ENCODE results near the gene RBBP7. TPM values are rescaled to one million over a fixed set of nuclear protein-coding genes. Genes with fewer than 3 reads are reported as not detected.
A peak's percentile ranks its signal among the peaks of the same experiment; 100 is the strongest.

RBBP7 gene
- total RNA-seq, 1 experiment from 2014 or later, result 197 TPM

DNA sequence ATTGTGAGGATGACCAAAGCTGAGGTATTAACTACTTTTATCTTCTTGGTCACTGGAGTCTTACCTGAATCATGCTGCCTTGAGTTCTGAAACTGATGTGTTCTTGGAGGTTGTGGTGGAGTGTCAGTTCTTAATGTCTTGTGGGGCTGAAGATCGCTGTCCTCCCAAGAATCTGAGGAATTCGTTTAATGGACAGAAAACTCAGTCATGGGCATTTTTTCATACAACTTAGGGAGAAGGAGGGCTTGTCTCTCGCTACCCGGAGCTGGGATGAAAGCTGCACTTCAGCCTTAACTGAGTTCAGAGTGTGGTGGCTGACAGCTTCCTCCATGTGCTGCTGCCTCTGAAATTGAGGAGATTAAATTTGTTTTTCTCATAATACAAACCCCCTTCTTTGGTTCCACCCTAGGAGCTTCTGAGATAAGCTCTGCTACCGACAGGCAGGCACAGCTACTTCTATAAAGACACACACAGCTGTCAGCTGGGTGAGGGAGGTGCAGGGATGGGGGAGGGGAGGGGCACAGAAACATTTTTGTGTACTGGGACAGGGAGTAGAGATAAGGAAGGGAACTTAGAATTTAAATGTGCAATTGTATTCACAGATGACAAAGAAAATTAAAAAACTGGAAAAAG, 30.8 kb downstream of the RBBP7 start:
- Histone ChIP-seq H3K27me3 (ENCODE audit: insufficient read depth, low read depth) (no peaks in the 10 kb centered on the region), H3K9me3 (ENCODE audit: insufficient read depth, low read depth) (no peaks in the 10 kb centered on the region), H3K27ac (peak overlapping the region; percentile 39; the same call in 1 of the 2 replicates), H3K79me2 (ENCODE audit: low read depth) (no peaks in the 10 kb centered on the region), H2AFZ (no peak overlapping the region), H3K4me2 (no peak overlapping the region), H3K9me2 (ENCODE audit: insufficient read depth) (no peaks in the 10 kb centered on the region), H3F3A (ENCODE audit: insufficient read depth, low read depth) (peaks cover 24% of the 10 kb centered on the region; the same call in 1 of the 2 replicates), H3K36me3 (ENCODE audit: low read depth) (peaks cover 3% of the 10 kb centered on the region; the same call in 1 of the 2 replicates), H3K4me1 (replicated peaks; ENCODE audit: insufficient read depth) (no peaks in the 10 kb centered on the region), H3K4me3 (no peak overlapping the region), H4K20me1 (ENCODE audit: insufficient read depth) (peaks cover 4% of the 10 kb centered on the region; the same call in 1 of the 2 replicates)
- no peak for DNase-seq
- BruUV-seq (replicated peaks), result no TSS peak
- intact Hi-C loops (cut with micrococcal nuclease; ENCODE audit: unreplicated experiment), result no loop called here
- ChIA-PET CTCF (no interaction called here), POLR2A (ENCODE audit: unreplicated experiment) (no interaction called here)
- TF ChIP-seq, protein P1, sequence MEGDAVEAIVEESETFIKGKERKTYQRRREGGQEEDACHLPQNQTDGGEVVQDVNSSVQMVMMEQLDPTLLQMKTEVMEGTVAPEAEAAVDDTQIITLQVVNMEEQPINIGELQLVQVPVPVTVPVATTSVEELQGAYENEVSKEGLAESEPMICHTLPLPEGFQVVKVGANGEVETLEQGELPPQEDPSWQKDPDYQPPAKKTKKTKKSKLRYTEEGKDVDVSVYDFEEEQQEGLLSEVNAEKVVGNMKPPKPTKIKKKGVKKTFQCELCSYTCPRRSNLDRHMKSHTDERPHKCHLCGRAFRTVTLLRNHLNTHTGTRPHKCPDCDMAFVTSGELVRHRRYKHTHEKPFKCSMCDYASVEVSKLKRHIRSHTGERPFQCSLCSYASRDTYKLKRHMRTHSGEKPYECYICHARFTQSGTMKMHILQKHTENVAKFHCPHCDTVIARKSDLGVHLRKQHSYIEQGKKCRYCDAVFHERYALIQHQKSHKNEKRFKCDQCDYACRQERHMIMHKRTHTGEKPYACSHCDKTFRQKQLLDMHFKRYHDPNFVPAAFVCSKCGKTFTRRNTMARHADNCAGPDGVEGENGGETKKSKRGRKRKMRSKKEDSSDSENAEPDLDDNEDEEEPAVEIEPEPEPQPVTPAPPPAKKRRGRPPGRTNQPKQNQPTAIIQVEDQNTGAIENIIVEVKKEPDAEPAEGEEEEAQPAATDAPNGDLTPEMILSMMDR (conservative IDR thresholded peaks at IDR 0.05), result no peak
- TF ChIP-seq EZH2 (IDR thresholded peaks at IDR 0.05; ENCODE audit: low read depth), result no peak

DNA sequence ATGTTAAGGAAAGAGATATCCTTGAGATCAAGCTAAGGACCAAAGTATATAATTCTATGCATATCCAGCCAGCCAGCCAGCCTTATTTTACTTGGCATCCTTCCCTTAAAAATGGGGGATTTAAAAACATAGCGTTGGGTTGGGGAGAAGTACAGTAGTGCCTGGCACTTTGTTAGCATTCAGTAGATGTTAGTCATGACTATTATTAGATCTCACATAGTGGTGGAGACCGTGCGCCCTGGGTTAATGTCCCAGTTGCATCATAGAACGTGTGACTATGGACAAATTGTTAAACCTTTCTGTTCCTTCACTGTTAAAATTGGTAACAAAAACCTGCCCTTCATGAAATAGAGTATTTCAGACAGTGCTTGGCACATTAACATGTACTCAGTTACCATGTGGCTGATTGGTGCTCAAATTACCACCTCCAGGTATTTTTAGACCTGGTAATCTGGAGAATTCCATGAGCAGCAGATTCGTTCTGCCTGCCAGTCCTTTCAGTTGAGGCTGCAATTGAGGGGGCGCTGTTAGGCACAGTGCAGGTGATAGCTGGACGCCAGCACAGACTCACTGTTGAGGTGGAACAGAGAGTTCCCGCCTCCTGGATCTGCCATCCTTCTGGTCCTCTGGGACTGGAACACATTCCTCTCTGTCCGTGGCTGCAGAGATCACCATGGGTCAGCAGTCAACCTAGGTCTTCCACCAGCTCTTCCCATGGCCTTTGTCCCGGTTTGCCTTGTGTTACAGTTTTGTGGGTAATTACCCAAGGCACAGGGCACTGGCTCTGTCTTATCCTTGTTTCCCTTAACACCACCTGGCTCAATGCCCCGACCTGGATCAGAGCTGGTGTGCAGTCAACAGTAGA, 31.7 kb downstream of the RBBP7 start:
- no peak overlapping the region for H2AFZ ChIP-seq
- no peak for DNase-seq
- H3K4me3 ChIP-seq, result no peak overlapping the region
- CTCF ChIA-PET, result no interaction called here
- H3K79me2 ChIP-seq (ENCODE audit: low read depth), result no peaks in the 10 kb centered on the region
- peaks cover 21% of the 10 kb centered on the region; the same call in 1 of the 2 replicates for H3F3A ChIP-seq (ENCODE audit: insufficient read depth, low read depth)
- H3K27ac ChIP-seq, result no peak overlapping the region
- BruUV-seq (replicated peaks), result no TSS peak
- no peaks in the 10 kb centered on the region for H3K9me2 ChIP-seq (ENCODE audit: insufficient read depth)
- no peaks in the 10 kb centered on the region for H3K27me3 ChIP-seq (ENCODE audit: insufficient read depth, low read depth)
- H3K36me3 ChIP-seq (ENCODE audit: low read depth), result peaks cover 7% of the 10 kb centered on the region; the same call in 1 of the 2 replicates
- peaks cover 4% of the 10 kb centered on the region; the same call in 1 of the 2 replicates for H4K20me1 ChIP-seq (ENCODE audit: insufficient read depth)
- POLR2A ChIA-PET (ENCODE audit: unreplicated experiment), result no interaction called here
- H3K9me3 ChIP-seq (ENCODE audit: insufficient read depth, low read depth), result no peaks in the 10 kb centered on the region
- intact Hi-C loops (cut with micrococcal nuclease; ENCODE audit: unreplicated experiment), result no loop called here
- no peaks in the 10 kb centered on the region for H3K4me1 ChIP-seq (replicated peaks; ENCODE audit: insufficient read depth)
- TF ChIP-seq EZH2 (IDR thresholded peaks at IDR 0.05; ENCODE audit: low read depth), result no peak
- TF ChIP-seq, protein P1 (conservative IDR thresholded peaks at IDR 0.05), result no peak
- no peak overlapping the region for H3K4me2 ChIP-seq

DNA sequence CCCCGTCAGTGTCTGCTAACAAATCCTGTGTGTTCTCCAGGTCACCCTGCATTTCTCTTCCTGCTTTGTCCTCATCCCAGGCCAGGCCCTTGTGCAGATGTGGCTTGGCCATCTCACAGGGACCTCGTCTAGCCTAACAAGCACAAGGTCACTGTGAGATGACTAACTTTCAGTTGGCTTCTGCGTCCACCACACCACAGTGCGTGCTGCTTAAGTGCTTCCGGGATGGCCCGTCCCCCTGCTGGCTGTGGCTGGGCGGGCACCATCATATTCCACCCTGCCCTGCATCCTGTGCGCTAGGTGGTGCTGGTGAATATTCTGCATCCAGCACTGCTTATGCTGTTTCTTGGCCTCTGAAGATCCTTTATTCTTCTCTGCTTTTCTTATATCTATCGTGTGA, 33.8 kb downstream of the RBBP7 start:
- H3K4me2 ChIP-seq, result no peak overlapping the region
- no peak overlapping the region for H3K27ac ChIP-seq
- H3K4me1 ChIP-seq (replicated peaks; ENCODE audit: insufficient read depth), result no peaks in the 10 kb centered on the region
- TF ChIP-seq, protein P1 (conservative IDR thresholded peaks at IDR 0.05), result 0 out of 2 replicates have a peak, but pooled peaks have one; percentile 8
- TF ChIP-seq EZH2 (IDR thresholded peaks at IDR 0.05; ENCODE audit: low read depth), result no peak
- no peaks in the 10 kb centered on the region for H4K20me1 ChIP-seq (ENCODE audit: insufficient read depth)
- BruUV-seq (replicated peaks), result no TSS peak
- intact Hi-C loops (cut with micrococcal nuclease; ENCODE audit: unreplicated experiment), result no loop called here
- H3K9me3 ChIP-seq (ENCODE audit: insufficient read depth, low read depth), result no peaks in the 10 kb centered on the region
- peaks cover 7% of the 10 kb centered on the region; the same call in 1 of the 2 replicates for H3K36me3 ChIP-seq (ENCODE audit: low read depth)
- H3K27me3 ChIP-seq (ENCODE audit: insufficient read depth, low read depth), result no peaks in the 10 kb centered on the region
- no peak overlapping the region for H2AFZ ChIP-seq
- H3K9me2 ChIP-seq (ENCODE audit: insufficient read depth), result no peaks in the 10 kb centered on the region
- peaks cover 11% of the 10 kb centered on the region; the same call in 1 of the 2 replicates for H3F3A ChIP-seq (ENCODE audit: insufficient read depth, low read depth)
- no peak overlapping the region for H3K4me3 ChIP-seq
- no peak for DNase-seq
- CTCF ChIA-PET, result no interaction called here
- no peaks in the 10 kb centered on the region for H3K79me2 ChIP-seq (ENCODE audit: low read depth)
- POLR2A ChIA-PET (ENCODE audit: unreplicated experiment), result no interaction called here
